ENCODE results near the gene PLEKHB2.
"Not testable (repeated sequence)": the region's sequence is repeated elsewhere in the genome, so short reads cannot be mapped to it uniquely, and the experiment has no call there.

PLEKHB2 gene, protein sequence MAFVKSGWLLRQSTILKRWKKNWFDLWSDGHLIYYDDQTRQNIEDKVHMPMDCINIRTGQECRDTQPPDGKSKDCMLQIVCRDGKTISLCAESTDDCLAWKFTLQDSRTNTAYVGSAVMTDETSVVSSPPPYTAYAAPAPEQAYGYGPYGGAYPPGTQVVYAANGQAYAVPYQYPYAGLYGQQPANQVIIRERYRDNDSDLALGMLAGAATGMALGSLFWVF
- total RNA-seq: 443 to 741 (median 638) reads per million in 18 experiments

DNA sequence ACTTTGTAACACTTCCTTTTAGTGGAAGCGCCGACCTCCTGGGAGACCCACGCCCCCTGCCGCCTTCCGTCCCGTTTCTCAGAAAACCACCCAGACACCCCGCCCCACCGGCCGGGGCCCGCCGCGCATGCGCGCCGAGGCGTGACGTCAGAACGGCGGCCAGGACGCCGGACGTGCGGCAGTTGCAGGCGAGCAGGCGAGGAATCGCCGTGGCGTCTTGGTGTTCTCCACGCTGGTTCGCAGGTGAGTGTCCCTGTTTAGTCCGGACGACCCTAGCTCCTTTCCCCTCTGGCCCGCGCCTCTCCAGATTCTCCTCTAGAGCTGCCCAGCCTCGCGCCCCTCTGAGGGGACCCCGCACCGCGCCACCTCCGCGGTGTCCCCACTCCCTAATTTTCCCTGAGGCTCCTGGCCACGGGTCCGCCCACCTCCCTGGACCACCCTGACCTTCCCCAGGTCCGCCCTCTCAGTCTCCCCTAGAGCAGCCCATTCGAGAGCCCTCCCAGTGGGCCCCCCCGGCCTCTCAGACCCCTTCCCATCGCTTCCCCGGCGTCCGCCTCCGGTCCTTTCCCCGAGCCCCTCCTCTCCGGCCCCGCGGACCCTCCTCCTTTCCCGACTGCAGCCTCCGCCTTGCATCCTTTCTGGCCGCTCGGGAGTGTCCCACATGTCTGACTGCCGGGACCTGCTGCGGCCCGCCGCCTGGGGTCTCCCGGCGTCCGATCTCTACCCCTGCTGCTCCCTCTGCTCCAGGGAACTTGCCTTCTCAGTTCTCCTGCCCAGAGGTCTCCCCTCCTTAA lies at the start of gene PLEKHB2:
PLEKHB2 (plus strand) TSS at position 181 of the 794 bp plus-strand sequence. CDS start 15,606 bp downstream, outside the sequence.
- DNase-seq: peak; percentile 95

DNA sequence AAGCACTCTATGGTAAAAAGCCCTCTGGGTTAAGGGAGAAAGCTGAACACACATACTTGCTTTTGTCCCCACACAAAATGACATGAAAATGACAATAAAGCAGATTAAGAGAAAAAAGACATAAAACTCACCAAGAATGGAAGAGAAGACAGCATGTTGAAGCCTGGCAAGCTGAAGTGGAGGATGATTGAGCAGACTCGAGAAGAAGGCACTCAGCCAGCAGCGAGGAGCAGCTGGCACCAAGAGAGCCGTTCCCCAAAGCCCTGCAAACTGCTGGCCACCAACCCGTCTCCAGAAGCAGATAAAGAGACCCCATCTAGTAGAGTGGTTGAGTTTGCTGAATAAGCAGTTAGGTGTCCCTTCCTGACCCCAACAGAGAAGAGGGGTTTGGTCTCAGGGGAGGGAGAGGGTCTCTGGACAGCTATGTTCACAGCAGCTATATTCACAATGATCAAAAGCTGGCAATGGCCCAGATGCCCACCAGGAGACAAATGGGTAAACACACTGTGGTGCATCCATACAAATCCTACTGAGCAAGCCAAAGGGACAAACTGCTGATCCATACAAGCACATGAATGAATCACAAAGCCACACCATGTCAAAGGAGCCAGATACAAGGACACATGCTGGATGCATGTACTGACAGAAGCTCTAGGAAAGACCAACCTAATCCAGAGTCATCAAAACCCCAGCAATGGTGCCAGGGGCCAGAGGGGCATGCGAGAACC lies 48.8 kb upstream of the PLEKHB2 start:
- DNase-seq: no peak

DNA sequence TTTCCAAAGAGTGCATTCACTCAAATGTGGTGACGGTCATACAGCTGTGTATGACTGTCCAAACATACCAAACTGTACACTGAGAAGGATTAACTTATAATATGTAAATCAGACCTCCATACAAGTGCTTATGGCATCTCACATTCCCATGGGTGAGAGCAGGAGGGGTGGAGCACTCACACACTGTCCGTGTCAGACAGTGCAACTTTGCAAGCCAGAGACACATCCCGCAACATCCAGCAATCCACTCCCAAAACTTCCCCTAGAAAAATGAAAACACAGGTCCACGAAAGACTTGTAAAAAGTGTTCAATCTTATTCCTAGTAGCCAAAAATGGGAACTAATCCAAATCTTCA lies 48.2 kb upstream of the PLEKHB2 start:
- no peak for DNase-seq

DNA sequence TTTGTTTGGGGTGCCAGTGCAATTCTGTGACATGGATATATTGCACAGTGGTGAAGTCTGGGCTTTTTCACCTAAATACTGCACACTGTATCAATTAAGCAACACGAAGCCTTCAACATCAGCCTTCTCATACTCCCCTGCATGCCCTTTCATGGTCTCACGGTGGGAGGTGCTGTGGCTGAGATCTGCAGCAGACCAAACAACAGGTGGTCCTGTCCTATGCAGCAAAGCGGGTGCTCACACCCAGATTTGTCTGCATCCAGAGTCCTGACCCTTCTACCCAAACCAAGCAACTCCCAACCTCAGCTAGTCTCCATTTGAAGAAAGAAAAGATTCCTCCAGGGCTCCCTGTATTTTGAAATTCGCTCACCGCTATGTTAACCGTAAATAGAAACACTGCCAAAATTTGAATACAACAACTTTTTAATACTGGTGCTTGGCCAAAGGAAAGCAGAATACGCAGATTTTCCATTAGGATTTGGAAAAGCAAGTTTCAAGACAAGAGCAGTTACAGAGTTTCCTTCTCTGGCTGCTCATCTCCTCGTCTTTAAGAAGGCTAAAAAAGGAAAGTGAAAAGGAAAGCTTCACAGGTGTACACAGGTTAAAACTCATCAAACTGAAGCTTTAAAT lies 46.8 kb upstream of the PLEKHB2 start:
- DNase-seq: no peak

DNA sequence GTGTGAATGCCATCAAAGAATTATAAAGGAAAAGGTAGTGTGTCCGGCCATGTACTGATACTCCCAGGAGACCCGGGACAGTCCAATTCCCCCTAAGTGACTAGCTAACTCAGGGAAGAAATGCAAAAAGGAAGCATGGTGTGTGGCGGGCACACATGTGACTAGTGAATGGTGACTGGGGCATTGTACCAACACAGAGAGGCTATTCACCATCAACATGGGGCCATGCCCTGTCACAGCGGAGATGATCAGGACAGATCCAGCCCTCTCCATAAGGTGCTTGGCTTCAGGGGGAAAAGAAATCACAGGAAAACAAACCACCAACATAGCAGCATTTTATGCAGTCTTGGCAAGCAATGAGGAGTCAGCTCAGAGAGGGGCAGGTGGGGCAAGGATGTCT lies 46.2 kb upstream of the PLEKHB2 start:
- no peak for DNase-seq

DNA sequence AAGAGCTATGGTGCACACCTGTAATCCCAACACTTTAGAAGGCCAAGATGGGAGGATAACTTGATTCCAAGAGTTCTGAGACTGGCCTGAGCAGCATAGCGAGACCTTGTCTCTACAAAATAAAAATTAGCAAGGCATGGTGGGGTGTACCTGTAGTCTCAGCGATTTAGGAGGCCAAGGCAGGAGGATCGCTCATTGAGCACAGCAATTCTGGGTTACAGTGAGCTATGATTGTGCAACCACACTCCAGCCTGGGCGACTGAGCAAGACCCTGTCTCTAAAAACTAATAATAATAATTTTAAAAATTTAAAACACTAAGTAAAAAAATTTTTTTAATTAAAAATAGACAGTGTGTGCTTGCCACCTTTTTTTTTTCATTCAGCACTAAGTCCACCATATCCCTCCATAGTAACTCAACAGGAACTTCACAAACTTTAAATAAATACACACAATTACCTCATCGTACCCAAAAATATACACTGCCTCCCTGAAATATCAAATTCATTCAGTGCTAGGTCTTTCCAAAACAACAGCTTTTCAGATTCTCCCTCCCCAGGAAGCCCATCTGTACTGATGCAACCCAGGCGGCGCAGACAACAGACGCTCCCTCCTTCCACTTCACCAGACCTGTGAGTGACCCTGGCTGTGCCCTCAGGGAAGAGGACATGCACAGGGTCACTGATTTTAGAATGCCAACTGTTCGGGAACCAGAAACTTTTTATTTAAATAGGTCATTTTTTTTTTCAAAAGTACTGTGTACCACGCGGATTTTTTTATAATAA lies 41.4 kb upstream of the PLEKHB2 start:
- no peak for DNase-seq

DNA sequence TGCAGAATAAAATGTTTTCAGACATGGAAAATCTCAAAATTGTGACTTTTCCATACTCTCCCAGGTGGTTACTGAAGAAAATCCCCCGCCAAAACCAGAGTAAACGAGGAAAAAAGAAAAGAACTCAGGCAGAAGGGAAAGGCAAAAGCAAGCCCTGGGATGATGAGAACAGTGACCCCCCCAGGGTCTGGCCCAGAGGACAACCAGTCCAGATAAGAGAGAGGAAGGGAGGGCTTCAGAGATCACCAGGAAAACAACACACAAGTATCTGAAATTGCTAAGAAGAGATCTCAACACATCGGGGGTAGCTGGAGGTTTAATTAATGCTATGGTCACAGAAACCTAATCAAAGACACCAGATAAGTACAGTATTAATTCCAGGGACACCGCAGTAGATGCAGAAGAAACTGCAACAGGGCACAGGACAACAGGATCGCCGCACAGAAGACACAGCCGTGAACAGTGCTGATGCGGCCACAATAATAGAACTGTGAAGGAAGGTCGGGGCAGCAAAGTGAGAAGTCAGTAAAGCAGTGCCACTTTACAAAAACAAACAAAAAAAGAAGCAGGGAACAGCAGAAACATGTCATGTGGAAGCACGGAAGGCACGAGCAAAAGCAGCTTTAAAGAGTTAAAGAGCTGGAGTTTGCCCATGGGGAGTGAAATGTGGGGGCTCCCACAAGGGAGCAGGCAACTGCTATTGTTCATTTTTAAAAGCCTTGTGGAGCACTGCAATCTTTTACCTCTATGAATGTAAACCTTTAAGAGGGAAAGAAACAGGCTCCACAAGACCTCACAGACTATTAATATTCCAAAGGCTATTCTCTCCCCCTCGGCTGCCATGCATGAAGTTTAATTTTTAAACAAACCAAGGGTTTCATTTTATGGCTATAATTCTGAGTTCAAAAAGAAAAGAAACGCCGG lies 40.3 kb upstream of the PLEKHB2 start:
- no peak for DNase-seq

DNA sequence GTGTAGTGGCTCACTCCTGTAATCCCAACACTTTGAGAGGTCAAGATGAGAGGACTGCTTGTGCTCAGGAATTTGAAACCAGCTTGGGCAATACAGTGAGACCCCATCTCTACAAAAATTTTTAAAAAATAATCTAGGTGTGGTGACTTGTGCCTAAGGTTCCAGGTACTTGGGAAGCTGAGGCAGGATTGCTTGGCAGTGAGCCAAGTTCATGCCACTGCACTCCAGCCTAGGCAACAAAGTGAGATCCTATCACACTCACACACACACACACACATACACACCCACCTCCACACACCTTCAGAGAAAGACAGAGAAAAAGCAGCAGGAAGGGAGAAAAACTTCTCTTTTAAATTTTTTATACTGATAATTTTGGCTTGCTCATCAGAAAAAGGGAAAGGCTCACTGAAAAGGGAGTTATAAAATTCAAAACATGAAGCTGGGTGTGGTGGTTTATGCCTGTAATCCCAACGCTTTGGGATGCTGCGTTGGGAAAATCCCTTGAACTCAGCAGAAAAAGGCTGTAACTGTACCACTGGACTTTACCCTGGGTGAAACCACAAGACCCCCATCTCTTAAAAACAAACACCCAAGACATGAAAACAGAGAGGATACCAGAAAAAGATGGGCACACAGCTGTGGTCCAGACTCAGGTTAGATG lies 37.5 kb upstream of the PLEKHB2 start:
- DNase-seq: no peak

DNA sequence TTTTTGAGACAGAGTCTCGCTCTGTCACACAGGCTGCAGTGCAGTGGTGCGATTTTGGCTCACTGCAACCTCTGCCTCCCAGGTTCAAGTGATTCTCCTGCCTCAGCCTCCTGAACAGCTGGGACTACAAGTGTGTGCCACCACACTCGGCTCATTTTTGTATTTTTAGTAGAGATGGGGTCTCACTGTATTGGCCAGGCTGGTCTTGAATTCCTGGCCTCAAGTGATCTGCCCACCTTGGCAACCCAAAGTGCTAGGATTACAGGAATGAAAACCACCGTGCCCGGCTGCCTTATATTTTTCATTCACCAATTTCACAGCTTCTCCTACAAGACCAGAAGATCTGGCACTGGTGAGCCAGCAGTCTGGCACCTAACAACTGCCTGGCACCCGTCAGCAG lies 37.0 kb upstream of the PLEKHB2 start:
- not testable (repeated sequence) for DNase-seq

DNA sequence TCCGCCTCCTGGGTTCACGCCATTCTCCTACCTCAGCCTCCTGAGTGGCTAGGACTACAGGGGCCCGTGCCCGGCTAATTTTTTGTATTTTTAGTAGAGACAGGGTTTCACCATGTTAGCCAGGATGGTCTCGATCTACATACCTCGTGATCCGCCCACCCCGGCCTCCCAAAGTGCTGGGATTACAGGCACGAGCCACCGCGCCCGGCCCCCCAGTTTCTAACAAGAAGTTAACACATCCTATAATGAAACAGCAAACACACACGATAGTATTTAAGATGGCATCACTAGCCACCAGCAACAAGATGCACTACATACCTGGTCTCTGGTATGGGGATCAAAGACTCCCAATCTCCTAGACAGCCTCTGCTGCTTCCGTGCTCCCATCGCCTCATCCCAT lies 29.6 kb upstream of the PLEKHB2 start:
- DNase-seq: not testable (repeated sequence)

DNA sequence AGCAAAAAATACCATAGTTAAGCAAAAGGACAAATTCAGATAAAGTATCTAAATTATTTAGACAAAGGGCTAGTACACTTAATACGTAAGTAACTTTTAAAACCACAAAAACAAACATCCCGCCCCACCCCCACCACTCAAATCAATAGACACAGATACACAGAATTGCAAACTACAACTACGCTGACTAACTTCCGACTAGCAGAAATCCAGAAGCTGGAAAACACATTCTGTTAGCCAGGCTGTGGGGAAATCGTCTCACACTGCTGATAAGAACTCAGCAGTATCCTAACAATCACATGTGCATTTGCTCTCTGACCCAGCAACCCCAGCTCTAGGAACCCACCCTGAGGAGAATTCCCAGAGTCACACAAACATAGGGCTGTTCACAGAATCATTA lies 28.4 kb upstream of the PLEKHB2 start:
- no peak for DNase-seq

DNA sequence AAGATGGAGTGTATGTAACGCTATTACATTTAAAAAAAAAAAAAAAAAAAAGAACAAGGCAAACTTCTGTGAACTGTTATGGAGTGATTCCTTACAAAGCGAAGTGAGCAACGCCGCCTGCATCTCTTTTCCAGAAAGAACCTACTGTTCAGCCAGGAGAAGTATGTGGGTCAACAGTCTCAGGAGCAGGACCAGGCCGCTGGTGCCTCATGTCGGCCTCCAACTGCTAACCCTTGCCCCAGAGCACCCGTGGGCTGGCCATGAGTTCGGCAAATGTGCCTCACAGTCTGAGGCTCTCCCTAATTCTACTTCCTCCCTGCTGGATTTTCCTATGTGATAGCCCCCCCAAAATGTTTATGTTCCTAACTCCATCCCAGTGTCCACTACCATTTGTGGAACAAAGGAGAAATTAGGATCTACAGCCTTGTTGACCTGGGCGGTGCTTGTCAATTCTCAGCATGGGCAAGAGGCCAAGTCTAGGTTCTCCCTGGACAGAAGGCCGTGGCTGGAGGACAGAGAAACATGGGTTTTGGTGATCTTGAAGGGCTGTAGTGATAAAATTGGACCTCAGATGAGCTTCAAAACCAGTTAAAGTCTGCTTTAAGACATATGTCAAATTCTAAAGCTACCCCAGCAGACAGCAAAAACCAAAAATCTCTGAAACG lies 27.8 kb upstream of the PLEKHB2 start:
- peak in 1 of 2 donors; percentile 8 for DNase-seq

DNA sequence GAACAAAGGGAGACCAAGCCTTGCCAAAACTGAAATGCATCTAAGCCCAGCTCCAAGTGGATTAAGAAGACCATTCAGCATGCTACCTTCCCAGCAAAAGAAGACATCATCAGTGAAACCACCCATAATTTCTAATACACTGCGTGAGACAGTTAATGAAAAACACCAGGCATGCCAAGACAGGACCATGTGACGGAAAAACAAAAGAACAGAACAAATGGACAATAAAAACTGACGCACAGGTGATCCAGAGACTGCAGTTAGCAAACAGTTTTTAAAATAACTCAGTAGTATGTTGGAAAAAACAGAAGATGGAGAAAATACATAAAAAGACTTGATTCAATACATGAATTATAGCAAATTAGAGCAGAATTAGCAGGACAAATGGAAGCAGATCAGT lies 27.2 kb upstream of the PLEKHB2 start:
- DNase-seq: no peak

DNA sequence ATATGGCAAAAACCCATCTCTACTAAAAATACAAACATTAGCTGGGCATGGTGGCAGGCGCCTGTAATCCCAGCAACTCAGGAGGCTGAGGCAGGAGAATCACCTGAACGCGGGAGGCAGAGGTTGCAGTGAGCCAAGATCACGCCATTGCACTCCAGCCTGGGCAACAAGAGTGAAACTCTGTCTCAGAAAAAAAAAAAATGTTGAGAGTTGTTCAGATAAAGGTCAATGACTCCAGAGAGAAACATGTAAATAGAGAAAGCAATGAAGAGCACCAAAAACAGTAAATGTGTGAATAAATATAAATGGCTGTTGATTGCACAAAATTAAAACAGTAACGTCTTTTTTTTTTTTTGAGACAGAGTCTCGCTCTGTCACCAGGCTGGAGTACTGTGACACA lies 25.2 kb upstream of the PLEKHB2 start:
- not testable (repeated sequence) for DNase-seq

DNA sequence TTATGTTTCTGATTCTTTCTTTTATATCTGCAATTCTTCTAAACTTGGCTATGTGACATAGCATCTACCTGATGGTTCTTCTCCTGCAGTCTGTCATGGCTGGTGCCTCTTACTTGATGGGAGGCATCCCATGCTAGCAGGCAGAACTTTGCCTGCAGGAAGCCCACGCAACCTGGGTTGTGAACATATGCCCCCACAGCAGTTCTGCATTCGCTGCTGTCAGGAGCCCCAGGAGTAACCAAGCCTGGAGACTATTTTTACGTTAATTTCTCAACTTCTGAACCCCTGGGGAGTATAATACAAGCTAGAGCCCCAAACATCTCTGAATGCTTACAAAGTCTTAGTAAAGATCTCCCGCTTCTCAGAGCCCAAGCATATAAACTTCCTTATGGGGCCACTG lies 23.9 kb upstream of the PLEKHB2 start:
- no peak for DNase-seq

DNA sequence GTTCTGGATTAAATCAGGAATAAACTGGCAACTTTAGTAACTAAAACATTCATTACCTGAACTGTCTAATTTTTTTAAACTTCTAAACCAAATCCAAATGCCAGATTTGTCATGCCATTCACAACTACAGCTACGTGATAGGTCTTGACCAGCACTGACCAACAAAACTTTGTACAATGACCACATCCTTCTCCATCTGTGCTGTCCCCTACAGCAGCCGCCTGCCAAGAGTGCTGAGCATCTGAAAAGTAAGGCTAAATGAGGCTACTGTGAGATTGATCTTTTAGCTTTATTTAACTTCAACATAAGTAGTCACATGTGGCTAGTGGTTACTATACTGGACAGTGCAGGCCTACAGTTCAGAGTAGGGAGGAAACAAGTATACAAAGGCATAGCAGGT lies 19.5 kb upstream of the PLEKHB2 start:
- DNase-seq: no peak

DNA sequence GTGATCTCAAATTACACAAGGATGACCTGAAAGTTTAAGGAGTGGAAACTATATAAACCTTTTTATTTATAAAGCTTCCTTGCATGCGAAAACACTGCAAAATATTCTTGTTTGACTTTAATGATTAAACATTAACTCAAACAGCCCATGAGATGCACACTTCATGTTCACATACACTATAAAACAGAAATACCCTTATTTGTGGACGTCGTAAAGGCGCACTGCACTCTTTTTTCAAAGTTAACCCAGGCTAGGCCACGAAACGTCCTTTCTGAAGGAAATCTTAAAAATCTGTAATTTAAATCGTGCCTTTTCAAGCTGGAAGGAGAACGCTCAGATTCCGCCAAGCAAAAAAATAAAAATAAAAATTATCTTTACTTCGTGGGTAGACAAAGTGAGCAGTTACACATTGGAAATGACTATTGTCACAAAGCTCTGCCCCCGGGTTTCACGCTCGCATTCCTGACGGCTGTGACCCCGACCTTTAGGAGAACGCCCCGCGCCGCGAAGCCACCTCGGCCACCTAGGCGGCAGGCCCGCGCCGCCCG lies 12.6 kb upstream of the PLEKHB2 start:
- DNase-seq: no peak

DNA sequence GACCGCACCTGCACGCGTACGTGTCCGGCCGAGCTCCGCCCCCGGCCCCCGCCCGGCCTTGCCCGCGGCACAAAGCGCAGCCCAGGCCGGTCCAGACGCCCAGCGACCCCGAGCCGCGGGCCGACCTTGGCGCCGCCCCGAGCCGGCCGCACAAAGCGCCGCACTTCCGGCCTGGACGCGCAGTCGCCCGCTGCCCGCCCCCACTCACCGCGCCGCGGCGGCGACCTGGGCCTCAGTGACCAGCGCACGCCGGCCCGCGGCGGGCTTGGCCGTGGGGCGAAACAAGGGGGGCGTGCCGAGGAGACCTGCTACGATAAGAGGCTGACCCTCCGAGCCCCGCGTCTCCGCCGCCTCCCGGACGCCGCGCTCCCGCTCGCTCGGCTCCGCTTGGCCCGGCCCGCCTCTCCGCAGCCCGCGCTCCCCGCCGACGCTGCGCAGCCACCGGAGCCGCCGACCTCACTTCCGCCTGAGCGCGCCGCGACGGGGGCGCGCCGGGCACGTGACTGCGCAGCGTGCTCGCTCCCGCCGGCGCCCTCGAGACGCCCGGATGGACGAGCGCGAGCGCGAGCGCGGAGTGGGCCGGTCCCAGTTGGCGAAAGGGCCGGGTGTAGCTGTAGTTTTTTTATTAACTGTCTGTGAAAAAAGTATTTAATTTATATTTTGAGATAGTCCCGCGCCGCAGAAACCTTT lies 12.0 kb upstream of the PLEKHB2 start, which contains the start of gene FAM168B:
FAM168B (minus strand) TSS at position 455 of the 690 bp plus-strand sequence. CDS start 10,814 bp downstream, outside the sequence.
- peak; percentile 90 to 94 for DNase-seq

All from inflammatory macrophage (primary cell).